B cell (primary cell): ENCODE measurements around the gene BNC2.

ENCODE experiments used
- EZH2 ChIP-seq: IDR thresholded peaks from 2 replicates; pipeline ENCODE4 v1.6.1; 2012; ENCODE audit warnings: borderline replicate concordance, low read depth, mild to moderate bottlenecking, moderate library complexity, low read length; ENCODE audit not compliant: insufficient read depth, poor library complexity, severe bottlenecking
- TF ChIP-seq, protein P1 (sequence below): fragments of 200-600 bp; IDR thresholded peaks from one replicate; pipeline ENCODE4 v1.8.0; 2022; ENCODE audit warnings: antibody characterized with exemption, mild to moderate bottlenecking

DNA sequence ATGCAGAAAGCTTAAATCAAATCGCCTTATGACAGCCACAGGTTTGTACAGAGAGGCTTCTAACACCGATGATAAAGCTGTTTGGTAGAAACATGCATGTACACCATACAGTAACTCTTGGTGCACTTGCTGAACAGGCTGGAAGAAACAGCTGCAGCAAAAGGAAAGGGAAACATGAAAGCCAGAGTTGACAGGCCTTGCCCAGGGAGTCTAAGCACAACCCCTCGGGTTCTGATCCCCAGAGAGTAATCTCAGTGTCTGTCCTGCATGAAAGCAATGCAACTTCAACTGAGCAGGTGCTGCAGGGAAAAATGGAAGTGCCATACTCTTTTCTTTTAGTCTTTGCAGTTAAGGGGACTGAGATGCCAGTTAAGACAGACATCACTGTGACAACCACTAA is 419.9 kb downstream of the BNC2 start:
- TF ChIP-seq, protein P1, sequence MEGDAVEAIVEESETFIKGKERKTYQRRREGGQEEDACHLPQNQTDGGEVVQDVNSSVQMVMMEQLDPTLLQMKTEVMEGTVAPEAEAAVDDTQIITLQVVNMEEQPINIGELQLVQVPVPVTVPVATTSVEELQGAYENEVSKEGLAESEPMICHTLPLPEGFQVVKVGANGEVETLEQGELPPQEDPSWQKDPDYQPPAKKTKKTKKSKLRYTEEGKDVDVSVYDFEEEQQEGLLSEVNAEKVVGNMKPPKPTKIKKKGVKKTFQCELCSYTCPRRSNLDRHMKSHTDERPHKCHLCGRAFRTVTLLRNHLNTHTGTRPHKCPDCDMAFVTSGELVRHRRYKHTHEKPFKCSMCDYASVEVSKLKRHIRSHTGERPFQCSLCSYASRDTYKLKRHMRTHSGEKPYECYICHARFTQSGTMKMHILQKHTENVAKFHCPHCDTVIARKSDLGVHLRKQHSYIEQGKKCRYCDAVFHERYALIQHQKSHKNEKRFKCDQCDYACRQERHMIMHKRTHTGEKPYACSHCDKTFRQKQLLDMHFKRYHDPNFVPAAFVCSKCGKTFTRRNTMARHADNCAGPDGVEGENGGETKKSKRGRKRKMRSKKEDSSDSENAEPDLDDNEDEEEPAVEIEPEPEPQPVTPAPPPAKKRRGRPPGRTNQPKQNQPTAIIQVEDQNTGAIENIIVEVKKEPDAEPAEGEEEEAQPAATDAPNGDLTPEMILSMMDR, result no peak
- TF ChIP-seq EZH2, result no peak
